Psoas muscle (tissue), 8 donors: ENCODE measurements around the gene F12. TPM values are rescaled to one million over a fixed set of nuclear protein-coding genes. Genes with fewer than 3 reads are reported as not detected.

Experiments used
- ATAC-seq, 4 donors: fragments of 200-7000 bp; cut with Tn5 transposase; one replicate each; pipeline ENCODE4 v1.9.1; 2020; ENCODE audit warnings: moderate library complexity in 3 of 4, mild to moderate bottlenecking in 2 of 4
- DNase-seq, 2 donors: peaks; one replicate each; pipeline ENCODE4 v3.0.0-alpha.2; 2020
- H3K27ac ChIP-seq: fragments of 200-600 bp; one replicate; pipeline ENCODE4 v1.8.0; 2022
- H3K27me3 ChIP-seq, 3 donors: fragments of 200-600 bp in 1 of 3; one replicate each; pipeline versions ENCODE4 v1.6.1 to v1.8.0; 2013 to 2022; ENCODE audit warnings: low read length in 2 of 3, mild to moderate bottlenecking in 2 of 3, moderate library complexity in 1 of 3; ENCODE audit not compliant: insufficient read depth in 3 of 3
- H3K36me3 ChIP-seq, 2 donors: fragments of 200-600 bp in 1 of 2; one replicate each; pipeline versions ENCODE4 v1.6.1 to v1.8.0; 2013 to 2022; ENCODE audit warnings: low read depth in 1 of 2, mild to moderate bottlenecking in 1 of 2, moderate library complexity in 1 of 2; ENCODE audit not compliant: insufficient read depth in 1 of 2
- H3K4me1 ChIP-seq: fragments of 200-600 bp; one replicate; pipeline ENCODE4 v1.8.0; 2022
- H3K4me3 ChIP-seq: fragments of 200-600 bp; one replicate; pipeline ENCODE4 v1.8.0; 2022; ENCODE audit warnings: mild to moderate bottlenecking
- H3K9me3 ChIP-seq: fragments of 200-600 bp; one replicate; pipeline ENCODE4 v1.8.0; 2022
- WGBS, 3 donors: extraction: QIAGEN DNeasy Blood & Tissue Kit; methylation state at CpG; one replicate each; pipeline versions ENCODE4 v1.1.6 to v1.1.7; 2013; 5-methylcytosine and 5-hydroxymethylcytosine counted together
- intact Hi-C, 2 donors: fragments of 100-400 bp; cut with DNase I; formaldehyde crosslinking; loops; one replicate each; pipeline versions ENCODE4 v1.11.0 to v1.14.2; 2022
- polyA plus RNA-seq, 3 donors: library from polyadenylated mRNA; stranded (reverse); fragments of 200-250 nt; gene quantifications; one replicate each; pipeline ENCODE4 v1.2.3, GENCODE V29; 2013
- total RNA-seq, 4 donors: library from RNA; stranded (reverse); fragmentation: NEBNext Ultra II Directional in 2 of 4; extraction: Animal tissue kit (Norgen Biotek cat#: 25700) in 2 of 4; gene quantifications; one replicate each; pipeline versions ENCODE4 v1.2.1 to v1.2.4, GENCODE V29; 2021 to 2023
- TF ChIP-seq, protein P1 (sequence below): fragments of 200-600 bp; IDR thresholded peaks from one replicate; pipeline ENCODE4 v1.8.0; 2022; ENCODE audit warnings: antibody characterized with exemption
- donor health status: healthy with polysubstance abuse.
- donor health status: DM: no; HTN: no; CAD: no; lungs with moderate emphysema.
- donor health status: Bipolar disorder and iron deficiency.
- donor health status: healthy.
- donor health status: DM: yes; HTN: yes; CAD: no.
- donor health status: DM: no; HTN: no; CAD: no.
- donor health status: DM: no; HTN: no; CAD: no.
- donor health status: DM: yes; HTN: yes; CAD: no.

F12 gene
- total and polyA plus RNA-seq, 7 donors: 0.06 to 0.81 (median 0.24) TPM; not detected in 3

DNA sequence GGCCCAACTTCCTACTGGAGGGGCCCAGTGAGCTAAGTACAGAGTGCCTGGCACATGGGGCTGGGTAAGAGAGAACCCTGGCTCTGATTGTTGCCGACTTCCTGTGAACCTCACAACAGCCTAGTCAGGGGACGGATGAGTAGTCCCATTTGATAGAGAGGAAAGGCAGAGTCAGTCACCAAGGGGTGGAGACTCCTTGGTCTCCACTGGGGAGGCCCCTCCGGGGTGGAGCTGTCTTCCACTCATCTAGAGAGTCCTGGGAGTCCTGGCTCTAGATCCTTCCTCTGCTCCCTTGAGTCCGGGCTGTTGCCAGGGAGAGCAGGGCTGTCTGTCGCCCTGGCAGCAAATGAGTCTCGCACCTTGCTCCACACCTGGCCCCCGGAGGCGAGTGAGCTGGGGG lies 25.1 kb upstream of the F12 start:
- intact Hi-C loops: no loop called here
- WGBS, 3 donors: 88 to 95% (median 88%) methylated on average over 8 of the region's 8 CpGs
- Histone ChIP-seq H3K9me3 (no peaks in the 10 kb centered on the region), H3K4me1 (peaks cover 17% of the 10 kb centered on the region), H3K4me3 (no peak overlapping the region), H3K27ac (no peak overlapping the region), H3K36me3 (peaks cover 0 to 73% of the 10 kb centered on the region in 2 donors), H3K27me3 (no peaks in the 10 kb centered on the region)
- DNase-seq (no peak), ATAC-seq (no peak)
- TF ChIP-seq, protein P1, sequence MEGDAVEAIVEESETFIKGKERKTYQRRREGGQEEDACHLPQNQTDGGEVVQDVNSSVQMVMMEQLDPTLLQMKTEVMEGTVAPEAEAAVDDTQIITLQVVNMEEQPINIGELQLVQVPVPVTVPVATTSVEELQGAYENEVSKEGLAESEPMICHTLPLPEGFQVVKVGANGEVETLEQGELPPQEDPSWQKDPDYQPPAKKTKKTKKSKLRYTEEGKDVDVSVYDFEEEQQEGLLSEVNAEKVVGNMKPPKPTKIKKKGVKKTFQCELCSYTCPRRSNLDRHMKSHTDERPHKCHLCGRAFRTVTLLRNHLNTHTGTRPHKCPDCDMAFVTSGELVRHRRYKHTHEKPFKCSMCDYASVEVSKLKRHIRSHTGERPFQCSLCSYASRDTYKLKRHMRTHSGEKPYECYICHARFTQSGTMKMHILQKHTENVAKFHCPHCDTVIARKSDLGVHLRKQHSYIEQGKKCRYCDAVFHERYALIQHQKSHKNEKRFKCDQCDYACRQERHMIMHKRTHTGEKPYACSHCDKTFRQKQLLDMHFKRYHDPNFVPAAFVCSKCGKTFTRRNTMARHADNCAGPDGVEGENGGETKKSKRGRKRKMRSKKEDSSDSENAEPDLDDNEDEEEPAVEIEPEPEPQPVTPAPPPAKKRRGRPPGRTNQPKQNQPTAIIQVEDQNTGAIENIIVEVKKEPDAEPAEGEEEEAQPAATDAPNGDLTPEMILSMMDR: no peak

DNA sequence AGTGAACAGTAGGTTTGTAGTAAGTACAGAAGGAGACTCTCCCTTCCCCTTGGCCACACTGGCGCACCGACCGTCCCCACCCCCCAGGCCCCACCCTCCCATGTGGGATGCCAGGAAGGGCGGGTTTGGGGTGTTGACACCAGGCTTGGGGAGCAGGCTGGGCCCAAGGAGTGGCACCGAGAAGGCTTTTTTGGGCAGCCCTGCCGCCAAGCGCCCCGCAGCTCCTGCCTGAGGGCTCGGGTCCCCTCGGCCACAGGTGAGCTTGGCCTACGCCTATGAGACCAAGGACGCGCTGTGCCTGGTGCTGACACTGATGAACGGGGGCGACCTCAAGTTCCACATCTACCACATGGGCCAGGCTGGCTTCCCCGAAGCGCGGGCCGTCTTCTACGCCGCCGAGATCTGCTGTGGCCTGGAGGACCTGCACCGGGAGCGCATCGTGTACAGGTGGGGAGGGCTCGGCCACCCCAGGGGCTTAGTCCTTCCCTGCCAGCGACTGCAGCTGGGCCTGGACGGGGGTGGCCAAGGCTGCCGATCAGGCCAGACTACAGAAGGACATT lies 24.4 kb upstream of the F12 start:
- 93 to 96% (median 95%) methylated on average over 26 to 29 of the region's 29 CpGs for WGBS, 3 donors
- intact Hi-C loops: no loop called here
- Histone ChIP-seq H3K27me3 (no peaks in the 10 kb centered on the region), H3K4me1 (peaks cover 17% of the 10 kb centered on the region), H3K27ac (no peak overlapping the region), H3K9me3 (no peaks in the 10 kb centered on the region), H3K36me3 (peaks cover 0 to 72% of the 10 kb centered on the region in 2 donors), H3K4me3 (no peak overlapping the region)
- TF ChIP-seq, protein P1: no peak
- ATAC-seq: no peak
- DNase-seq: peak in 1 of 2 donors; percentile 56

DNA sequence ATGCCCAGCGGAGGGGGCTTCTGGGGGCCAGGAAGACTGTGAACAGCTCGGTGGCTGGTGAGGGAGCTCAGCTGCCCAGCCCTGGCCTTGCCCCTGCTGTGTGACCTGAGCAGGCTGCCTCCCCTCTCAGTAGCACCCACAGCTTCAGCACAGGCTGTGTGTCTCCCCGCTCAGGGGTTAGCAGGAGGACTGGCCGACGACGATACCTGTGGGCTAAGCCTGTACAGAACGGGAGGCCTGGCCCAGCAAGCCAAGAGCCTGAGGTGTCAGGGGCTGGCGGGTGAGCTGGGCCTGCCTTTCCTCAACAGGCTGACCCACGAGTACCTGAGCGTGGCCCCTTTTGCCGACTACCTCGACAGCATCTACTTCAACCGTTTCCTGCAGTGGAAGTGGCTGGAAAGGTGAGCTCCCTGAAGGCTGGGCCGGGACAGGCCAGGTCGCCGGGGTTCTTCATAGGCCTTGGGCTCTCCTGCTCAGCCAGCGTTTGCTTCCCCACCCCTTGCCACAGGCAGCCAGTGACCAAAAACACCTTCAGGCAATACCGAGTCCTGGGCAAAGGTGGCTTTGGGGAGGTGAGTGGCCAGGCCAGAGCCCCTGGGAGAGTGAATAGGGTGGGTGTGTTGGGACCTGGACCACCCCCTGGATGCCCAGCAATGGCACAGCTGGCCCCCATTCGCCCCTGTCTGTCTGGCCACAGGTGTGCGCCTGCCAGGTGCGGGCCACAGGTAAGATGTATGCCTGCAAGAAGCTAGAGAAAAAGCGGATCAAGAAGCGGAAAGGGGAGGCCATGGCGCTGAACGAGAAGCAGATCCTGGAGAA lies 23.7 kb upstream of the F12 start:
- no peak overlapping the region for H3K27ac ChIP-seq
- no peak overlapping the region for H3K4me3 ChIP-seq
- 92 to 94% (median 92%) methylated on average over 24 to 25 of the region's 25 CpGs for WGBS, 3 donors
- peaks cover 0 to 65% of the 10 kb centered on the region in 2 donors for H3K36me3 ChIP-seq
- H3K9me3 ChIP-seq: no peaks in the 10 kb centered on the region
- peak in 1 of 2 donors; percentile 52 for DNase-seq
- intact Hi-C loops: no loop called here
- no peaks in the 10 kb centered on the region for H3K27me3 ChIP-seq
- peaks cover 20% of the 10 kb centered on the region for H3K4me1 ChIP-seq
- TF ChIP-seq, protein P1: no peak
- no peak for ATAC-seq

DNA sequence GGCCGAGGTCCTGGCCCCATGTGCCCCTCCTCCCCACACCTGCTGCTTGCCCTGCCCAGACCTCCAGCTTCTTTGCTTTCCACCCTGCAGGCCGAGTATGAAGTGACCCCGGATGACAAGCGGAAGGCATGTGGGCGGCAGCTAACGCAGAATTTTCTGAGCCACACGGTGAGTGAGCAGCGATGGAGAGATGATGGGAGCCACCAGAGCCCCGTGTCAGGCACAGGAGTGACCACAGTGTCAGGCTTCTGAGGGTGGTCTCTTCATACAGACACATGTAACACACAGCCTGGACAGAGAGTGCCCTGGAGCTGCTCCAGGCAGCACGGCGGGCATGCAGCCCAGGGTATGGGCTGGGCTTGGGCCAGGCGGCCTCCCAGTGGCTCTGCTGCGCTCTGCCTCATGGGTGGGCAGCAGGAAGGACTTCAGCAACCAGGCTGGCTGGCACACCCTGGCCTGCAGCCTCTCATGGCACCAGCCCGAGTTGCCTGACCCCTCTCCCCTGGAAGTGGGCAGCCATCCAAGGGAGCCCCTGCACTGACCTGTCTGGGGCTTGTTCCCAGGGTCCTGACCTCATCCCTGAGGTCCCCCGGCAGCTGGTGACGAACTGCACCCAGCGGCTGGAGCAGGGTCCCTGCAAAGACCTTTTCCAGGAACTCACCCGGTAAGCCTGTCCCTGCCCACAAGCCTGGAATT lies 22.9 kb upstream of the F12 start:
- TF ChIP-seq, protein P1: no peak
- ATAC-seq: peak; percentile 54 to 85 (median 73)
- Histone ChIP-seq H3K27ac (peak overlapping the region; percentile 42), H3K36me3 (peaks cover 0 to 57% of the 10 kb centered on the region in 2 donors), H3K9me3 (no peaks in the 10 kb centered on the region), H3K4me1 (peaks cover 28% of the 10 kb centered on the region), H3K27me3 (no peaks in the 10 kb centered on the region), H3K4me3 (no peak overlapping the region)
- DNase-seq: peak in 1 of 2 donors; percentile 70
- WGBS, 3 donors: 35 to 48% (median 38%) methylated on average over 16 to 18 of the region's 18 CpGs
- intact Hi-C loops: no loop called here
